DOHH2 (cell line): ENCODE data around the gene NRXN3.

Experiments used
- H3F3A ChIP-seq: fragments of 200-600 bp; sonication (generic), shearing (Covaris generic); 2 replicates; pipeline ENCODE4 v1.6.0; 2016; ENCODE audit warnings: antibody characterized with exemption, mild to moderate bottlenecking; ENCODE audit not compliant: control insufficient read depth, insufficient read depth
- H3K27ac ChIP-seq: fragments of 200-600 bp; sonication (generic); 2 replicates; pipeline ENCODE4 v1.5.1; 2014; ENCODE audit warnings: low read depth, mild to moderate bottlenecking, low read length, moderate library complexity
- H3K27me3 ChIP-seq: fragments of 200-600 bp; sonication (generic); 2 replicates; pipeline ENCODE4 v1.6.1; 2014; ENCODE audit warnings: mild to moderate bottlenecking, low read length, mixed read lengths; ENCODE audit not compliant: control insufficient read depth
- H3K36me3 ChIP-seq: fragments of 200-600 bp; sonication (generic); 2 replicates; pipeline ENCODE4 v1.6.1; 2014; ENCODE audit warnings: mild to moderate bottlenecking, low read length, moderate library complexity, mixed read lengths; ENCODE audit not compliant: control insufficient read depth
- H3K4me1 ChIP-seq: fragments of 200-600 bp; sonication (generic); 2 replicates; pipeline ENCODE4 v1.6.1; 2014; ENCODE audit warnings: mild to moderate bottlenecking, low read length, mixed read lengths; ENCODE audit not compliant: control insufficient read depth
- H3K4me2 ChIP-seq: fragments of 200-600 bp; sonication (generic); 2 replicates; pipeline ENCODE4 v1.6.0; 2014; ENCODE audit warnings: mild to moderate bottlenecking, low read length, moderate library complexity
- H3K4me3 ChIP-seq: fragments of 200-600 bp; sonication (generic); 2 replicates; pipeline ENCODE4 v1.5.1; 2014; ENCODE audit warnings: mild to moderate bottlenecking, low read length, mixed read lengths
- H3K79me2 ChIP-seq: fragments of 200-600 bp; sonication (generic); 2 replicates; pipeline ENCODE4 v1.6.1; 2014; ENCODE audit warnings: mild to moderate bottlenecking, low read length, mixed read lengths; ENCODE audit not compliant: control insufficient read depth
- H3K9me2 ChIP-seq: fragments of 200-600 bp; sonication (generic); replicated peaks from 2 replicates; pipeline ENCODE4 v1.6.1; 2014; ENCODE audit warnings: mild to moderate bottlenecking, low read length, mixed read lengths; ENCODE audit not compliant: control insufficient read depth
- H3K9me3 ChIP-seq: fragments of 200-600 bp; sonication (generic); 2 replicates; pipeline ENCODE4 v1.6.1; 2014; ENCODE audit warnings: antibody characterized with exemption, low read length, mixed read lengths; ENCODE audit not compliant: control insufficient read depth, insufficient read depth
- H4K20me1 ChIP-seq: fragments of 200-600 bp; sonication (generic); 2 replicates; pipeline ENCODE4 v1.6.0; 2014; ENCODE audit warnings: low read depth, mild to moderate bottlenecking, antibody characterized with exemption, low read length, moderate library complexity; ENCODE audit not compliant: control insufficient read depth, insufficient read depth
- CTCF ChIP-seq: fragments of 200-600 bp; sonication (generic); IDR thresholded peaks from one replicate; pipeline ENCODE4 v1.5.1; 2014; ENCODE audit warnings: antibody characterized with exemption, mild to moderate bottlenecking, low read depth, low read length; ENCODE audit not compliant: poor library complexity, severe bottlenecking
- EZH2phosphoT487 ChIP-seq: fragments of 200-600 bp; sonication (generic); IDR thresholded peaks from 2 replicates; pipeline ENCODE4 v1.6.1; 2017; ENCODE audit warnings: borderline replicate concordance, mild to moderate bottlenecking, antibody characterized with exemption, low read length, moderate library complexity, mixed read lengths

Gene NRXN3

GRCh38 chr14:79831195-79831892 lies 1661.2 kb downstream of the NRXN3 start:
- H3K27me3 ChIP-seq: no peaks in the 10 kb centered on the region
- no peak overlapping the region for H3K27ac ChIP-seq
- H3F3A ChIP-seq: no peaks in the 10 kb centered on the region
- no peaks in the 10 kb centered on the region for H4K20me1 ChIP-seq
- no peak overlapping the region for H3K4me2 ChIP-seq
- no peak overlapping the region for H3K4me3 ChIP-seq
- H3K79me2 ChIP-seq: no peaks in the 10 kb centered on the region
- TF ChIP-seq EZH2phosphoT487: no peak
- no peak for TF ChIP-seq CTCF
- no peaks in the 10 kb centered on the region for H3K9me2 ChIP-seq
- H3K36me3 ChIP-seq: no peaks in the 10 kb centered on the region
- no peaks in the 10 kb centered on the region for H3K9me3 ChIP-seq
- H3K4me1 ChIP-seq: no peaks in the 10 kb centered on the region

- Histone ChIP-seq H3K9me3 (no peaks in the 10 kb centered on the region), H3K36me3 (no peaks in the 10 kb centered on the region), H3K79me2 (no peaks in the 10 kb centered on the region), H3K27me3 (no peaks in the 10 kb centered on the region), H3K4me1 (no peaks in the 10 kb centered on the region), H3K9me2 (no peaks in the 10 kb centered on the region), H3F3A (no peaks in the 10 kb centered on the region), H3K27ac (no peak overlapping the region), H3K4me3 (no peak overlapping the region), H4K20me1 (no peaks in the 10 kb centered on the region), H3K4me2 (no peak overlapping the region)
- no peak for TF ChIP-seq CTCF
- TF ChIP-seq EZH2phosphoT487: no peak
Observed at GRCh38 chr14:79833781-79834180, 1663.6 kb downstream of the NRXN3 start.

- TF ChIP-seq CTCF: no peak
- TF ChIP-seq EZH2phosphoT487: no peak
- Histone ChIP-seq H3K4me2 (no peak overlapping the region), H4K20me1 (no peaks in the 10 kb centered on the region), H3K4me1 (no peaks in the 10 kb centered on the region), H3K36me3 (no peaks in the 10 kb centered on the region), H3K9me2 (no peaks in the 10 kb centered on the region), H3K4me3 (no peak overlapping the region), H3K27ac (no peak overlapping the region), H3K9me3 (no peaks in the 10 kb centered on the region), H3K79me2 (no peaks in the 10 kb centered on the region), H3K27me3 (no peaks in the 10 kb centered on the region), H3F3A (no peaks in the 10 kb centered on the region)
Observed at GRCh38 chr14:79834868-79835267, 1664.7 kb downstream of the NRXN3 start.
